CD4-positive, alpha-beta T cell treated with Interleukin-21 for 1 hour (primary cell): ENCODE data around the gene C1orf74.

Source experiments
- DNase-seq: peaks from one replicate; pipeline ENCODE4 v3.0.0-alpha.2; 2020

The C1orf74 gene

GRCh38 chr1:209769171-209769904 lies 15.0 kb downstream of the C1orf74 start:
- DNase-seq: peak; percentile 77

- DNase-seq: peak; percentile 86
These were observed 16.0 kb downstream of the C1orf74 start for GRCh38 chr1:209768354-209768774.

- no peak for DNase-seq
These were observed 16.7 kb downstream of the C1orf74 start for GRCh38 chr1:209767706-209768105.

GRCh38 chr1:209767096-209767495 lies 17.3 kb downstream of the C1orf74 start:
- no peak for DNase-seq

- DNase-seq: no peak
These were observed 18.3 kb downstream of the C1orf74 start for GRCh38 chr1:209766051-209766450.

GRCh38 chr1:209761011-209761635 lies 23.2 kb downstream of the C1orf74 start:
- DNase-seq: no peak

GRCh38 chr1:209759829-209760359 lies 24.5 kb downstream of the C1orf74 start:
- DNase-seq: no peak

- DNase-seq: no peak
These were observed 26.0 kb downstream of the C1orf74 start for GRCh38 chr1:209758400-209758799.

GRCh38 chr1:209756615-209757445 lies 27.5 kb downstream of the C1orf74 start:
- DNase-seq: peak; percentile 47

- DNase-seq: peak; percentile 82
These were observed 28.3 kb downstream of the C1orf74 start, which contains the start of gene TRAF3IP3 for GRCh38 chr1:209755926-209756614. Gene TRAF3IP3 (plus strand): TSS chr1:209756053. CDS start chr1:209760040, 3,987 bp downstream.

- DNase-seq: no peak
These were observed 29.1 kb downstream of the C1orf74 start for GRCh38 chr1:209755256-209755655.

- DNase-seq: no peak
These were observed 31.5 kb downstream of the C1orf74 start for GRCh38 chr1:209752890-209753289.

GRCh38 chr1:209751627-209752231 lies 32.6 kb downstream of the C1orf74 start:
- peak; percentile 40 for DNase-seq

- no peak for DNase-seq
These were observed 34.6 kb downstream of the C1orf74 start for GRCh38 chr1:209749670-209750323.

- DNase-seq: no peak
These were observed 35.2 kb downstream of the C1orf74 start for GRCh38 chr1:209749205-209749604.

- DNase-seq: no peak
These were observed 35.7 kb downstream of the C1orf74 start for GRCh38 chr1:209748620-209749019.

GRCh38 chr1:209747580-209748262 lies 36.6 kb downstream of the C1orf74 start:
- DNase-seq: peak; percentile 92

- DNase-seq: no peak
These were observed 37.8 kb downstream of the C1orf74 start for GRCh38 chr1:209746451-209747165.

- no peak for DNase-seq
These were observed 41.2 kb downstream of the C1orf74 start for GRCh38 chr1:209743145-209743482.

- DNase-seq: no peak
These were observed 41.8 kb downstream of the C1orf74 start for GRCh38 chr1:209742409-209743144.
